K562 (cell line): ENCODE measurements around the gene JUP. TPM values are rescaled to one million over a fixed set of nuclear protein-coding genes. Genes with fewer than 3 reads are reported as not detected.

Experiments
- CEBPG ChIP-seq, 3 experiments: fragments of 200-800 bp in 1 of 3; sonication (Bioruptor generic) in 1 of 3; sonication (generic) in 1 of 3; formaldehyde crosslinking in 1 of 3; IDR thresholded peaks in 2 of 3; conservative IDR thresholded peaks in 1 of 3; 2 replicates each; pipeline versions ENCODE4 v1.6.1 to v1.8.0; 2016 to 2022; ENCODE audit warnings: missing compliant biosample characterization in 2 of 3, missing genetic modification characterization in 2 of 3, mild to moderate bottlenecking in 1 of 3, missing genetic modification reagents in 1 of 3
- CREM ChIP-seq: IDR thresholded peaks from 2 replicates; pipeline ENCODE4 v1.6.1; 2014; ENCODE audit warnings: antibody characterized with exemption, low read depth
- FOXK2 ChIP-seq, 2 experiments: fragments of 450-650 bp; IDR thresholded peaks in 1 of 2; conservative IDR thresholded peaks in 1 of 2; 2 replicates each; pipeline ENCODE4 v1.6.1; 2016; ENCODE audit warnings: low read depth in 2 of 2, mild to moderate bottlenecking in 1 of 2
- HDAC3 ChIP-seq: fragments of 450-650 bp; IDR thresholded peaks from 2 replicates; pipeline ENCODE4 v1.6.1; 2018; ENCODE audit warnings: borderline replicate concordance, mild to moderate bottlenecking, moderate library complexity; ENCODE audit not compliant: partially characterized antibody
- LEF1 ChIP-seq: fragments of 450-650 bp; IDR thresholded peaks from 2 replicates; pipeline ENCODE4 v1.6.1; 2016; ENCODE audit warnings: mild to moderate bottlenecking
- RUNX1 ChIP-seq: sonication (generic); IDR thresholded peaks from 2 replicates; pipeline ENCODE4 v1.6.1; 2016; ENCODE audit warnings: antibody characterized with exemption, low read depth
- SLC30A9 ChIP-seq: fragments of 250-450 bp; sonication (Bioruptor Pico); IDR thresholded peaks from 2 replicates; pipeline ENCODE4 v1.8.0; 2022; ENCODE audit warnings: mild to moderate bottlenecking, moderate library complexity
- SMAD2 ChIP-seq: fragments of 150-350 bp; IDR thresholded peaks from 2 replicates; pipeline ENCODE4 v1.6.1; 2014; ENCODE audit warnings: low read depth, mild to moderate bottlenecking, low read length
- TAF1 ChIP-seq: IDR thresholded peaks from 2 replicates; pipeline ENCODE4 v1.6.1; 2011; ENCODE audit warnings: mild to moderate bottlenecking, low read length, moderate library complexity; ENCODE audit not compliant: insufficient read depth, control insufficient read depth, severe bottlenecking; ENCODE audit errors: extremely low read depth
- THRB ChIP-seq: fragments of 450-650 bp; formaldehyde crosslinking; conservative IDR thresholded peaks from 2 replicates; pipeline ENCODE4 v1.4.0; 2022; ENCODE audit warnings: mild to moderate bottlenecking, missing genetic modification characterization
- VEZF1 ChIP-seq: fragments of 200-800 bp; sonication (Bioruptor generic); IDR thresholded peaks from 2 replicates; pipeline ENCODE4 v1.6.1; 2017; ENCODE audit warnings: missing genetic modification characterization, missing compliant biosample characterization
- ZBTB5 ChIP-seq: fragments of 450-650 bp; IDR thresholded peaks from 2 replicates; pipeline ENCODE4 v1.6.1; 2017; ENCODE audit warnings: antibody characterized with exemption
- ZFP36 ChIP-seq: fragments of 150-350 bp; IDR thresholded peaks from 2 replicates; pipeline ENCODE4 v1.6.1; 2018; ENCODE audit warnings: low read length, low read depth; ENCODE audit not compliant: partially characterized antibody
- ZNF140 ChIP-seq: fragments of 250-450 bp; sonication (Bioruptor Pico); IDR thresholded peaks from 2 replicates; pipeline ENCODE4 v1.8.0; 2021; ENCODE audit warnings: moderate library complexity, mild to moderate bottlenecking, inconsistent platforms
- polyA plus RNA-seq, 8 experiments: library from polyadenylated mRNA; depleted of rRNA in 4 of 8; stranded (reverse) in 5 of 8; unstranded in 3 of 8; fragments of >200 nt; fragmentation: Nextera tagmentation in 2 of 8; fragmentation: Illumina TruSeq in 1 of 8; extraction: Ambion mirVana in 2 of 8; extraction: Trizol in 1 of 8; gene quantifications; 2 replicates each; pipeline versions ENCODE4 v1.2.1 to v1.2.3, GENCODE V29; 2011 to 2014; ENCODE audit warnings: inconsistent platforms in 1 of 8, missing spikeins in 1 of 8
- total RNA-seq, 7 experiments: library from RNA; depleted of rRNA in 6 of 7; stranded (reverse); fragments of >200 nt in 6 of 7; fragmentation: Illumina TruSeq in 2 of 7; extraction: Trizol in 2 of 7; gene quantifications; 2 replicates each; pipeline versions ENCODE4 v1.2.1 to v1.2.3, GENCODE V29; 2011 to 2021; ENCODE audit warnings: low replicate concordance in 1 of 7
- TF ChIP-seq, protein P1 (sequence below), 3 experiments: fragments of 200-800 bp in 1 of 3; fragments of 250-450 bp in 1 of 3; fragments of 450-650 bp in 1 of 3; sonication (Bioruptor Pico) in 1 of 3; sonication (Bioruptor generic) in 1 of 3; formaldehyde crosslinking in 1 of 3; IDR thresholded peaks; 2 replicates each; pipeline versions ENCODE4 v1.6.1 to v1.8.0; 2016 to 2022; ENCODE audit warnings: mild to moderate bottlenecking in 2 of 3, missing genetic modification characterization in 2 of 3, missing compliant biosample characterization in 1 of 3, moderate library complexity in 1 of 3

The JUP gene
- total and polyA plus RNA-seq, 9 of the 15 experiments (the other 6 are each of a cell fraction or from before 2014, with no cell fraction given): 6.4 to 177 (median 31.2) TPM

- no peak for TF ChIP-seq ZBTB5
- TF ChIP-seq SMAD2: no peak
- TF ChIP-seq VEZF1 (CRISPR knock-in tag): peak; percentile 76
- TF ChIP-seq ZNF140 (CRISPR knock-in tag): no peak
- TF ChIP-seq SLC30A9 (CRISPR knock-in tag): no peak
- TF ChIP-seq FOXK2 (conservative IDR thresholded peaks at IDR 0.05 in 1 of 2, IDR thresholded peaks at IDR 0.05 in 1 of 2; ENCODE audit: low read depth in 2 of 2): peak; percentile 84 to 86
- no peak for TF ChIP-seq THRB (CRISPR knock-in tag)
- peak; percentile 34 for TF ChIP-seq TAF1
- TF ChIP-seq ZFP36: no peak
- TF ChIP-seq, protein P1, sequence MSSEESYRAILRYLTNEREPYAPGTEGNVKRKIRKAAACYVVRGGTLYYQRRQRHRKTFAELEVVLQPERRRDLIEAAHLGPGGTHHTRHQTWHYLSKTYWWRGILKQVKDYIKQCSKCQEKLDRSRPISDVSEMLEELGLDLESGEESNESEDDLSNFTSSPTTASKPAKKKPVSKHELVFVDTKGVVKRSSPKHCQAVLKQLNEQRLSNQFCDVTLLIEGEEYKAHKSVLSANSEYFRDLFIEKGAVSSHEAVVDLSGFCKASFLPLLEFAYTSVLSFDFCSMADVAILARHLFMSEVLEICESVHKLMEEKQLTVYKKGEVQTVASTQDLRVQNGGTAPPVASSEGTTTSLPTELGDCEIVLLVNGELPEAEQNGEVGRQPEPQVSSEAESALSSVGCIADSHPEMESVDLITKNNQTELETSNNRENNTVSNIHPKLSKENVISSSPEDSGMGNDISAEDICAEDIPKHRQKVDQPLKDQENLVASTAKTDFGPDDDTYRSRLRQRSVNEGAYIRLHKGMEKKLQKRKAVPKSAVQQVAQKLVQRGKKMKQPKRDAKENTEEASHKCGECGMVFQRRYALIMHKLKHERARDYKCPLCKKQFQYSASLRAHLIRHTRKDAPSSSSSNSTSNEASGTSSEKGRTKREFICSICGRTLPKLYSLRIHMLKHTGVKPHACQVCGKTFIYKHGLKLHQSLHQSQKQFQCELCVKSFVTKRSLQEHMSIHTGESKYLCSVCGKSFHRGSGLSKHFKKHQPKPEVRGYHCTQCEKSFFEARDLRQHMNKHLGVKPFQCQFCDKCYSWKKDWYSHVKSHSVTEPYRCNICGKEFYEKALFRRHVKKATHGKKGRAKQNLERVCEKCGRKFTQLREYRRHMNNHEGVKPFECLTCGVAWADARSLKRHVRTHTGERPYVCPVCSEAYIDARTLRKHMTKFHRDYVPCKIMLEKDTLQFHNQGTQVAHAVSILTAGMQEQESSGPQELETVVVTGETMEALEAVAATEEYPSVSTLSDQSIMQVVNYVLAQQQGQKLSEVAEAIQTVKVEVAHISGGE (CRISPR knock-in tag; IDR thresholded peaks at IDR 0.05): peak in 1 of 3 experiments; percentile 65; a peak in 1 of 6 replicates
- TF ChIP-seq LEF1: peak; percentile 63
- no peak for TF ChIP-seq HDAC3
- no peak for TF ChIP-seq CEBPG (CRISPR knock-in tag; IDR thresholded peaks at IDR 0.05)
- TF ChIP-seq CEBPG (tag; conservative IDR thresholded peaks at IDR 0.05 in 1 of 2, IDR thresholded peaks at IDR 0.05 in 1 of 2): no peak
- TF ChIP-seq RUNX1: 0 out of 2 replicates have a peak, but pooled peaks have one; percentile 21
- peak; percentile 64; the same call in 1 of the 2 replicates for TF ChIP-seq CREM
Observed at GRCh38 chr17:41792845-41793783, 6.6 kb upstream of the JUP start (continued).
